Retinal pigment epithelial cell (primary cell): Measurements from ENCODE around the gene SMAD3.

Experiments used
- DNase-seq: peaks from one replicate; pipeline ENCODE4 v3.0.0-alpha.2; 2010; ENCODE audit warnings: low read depth
- H3K4me3 ChIP-seq: 2 replicates; pipeline ENCODE4 v1.5.1; 2011; ENCODE audit warnings: mild to moderate bottlenecking, low read length, control low read depth, moderate library complexity
- TF ChIP-seq, protein P1 (sequence below): conservative IDR thresholded peaks from 2 replicates; pipeline ENCODE4 v1.5.1; 2011; ENCODE audit warnings: low read depth, low read length, control low read depth, inconsistent platforms

The SMAD3 gene

DNA sequence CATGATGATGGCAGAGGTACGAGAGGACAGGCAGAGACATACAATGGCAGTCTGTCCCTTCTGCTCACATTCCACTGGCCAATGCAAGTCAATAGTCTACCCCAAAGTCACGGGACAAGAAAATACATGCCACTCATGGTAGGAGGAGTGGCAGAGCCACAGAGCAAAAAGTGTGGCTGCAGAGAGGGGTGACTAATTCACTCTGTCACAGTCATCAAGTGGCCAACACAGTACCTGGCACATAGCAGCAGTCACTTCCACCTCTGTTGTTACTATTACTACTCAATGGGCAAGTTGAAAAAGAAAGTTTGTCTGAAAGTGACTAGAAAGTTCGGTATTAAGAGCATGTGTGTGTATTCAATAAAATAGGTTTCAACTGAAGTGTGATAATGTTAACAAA, 91.4 kb downstream of the SMAD3 start:
- TF ChIP-seq, protein P1, sequence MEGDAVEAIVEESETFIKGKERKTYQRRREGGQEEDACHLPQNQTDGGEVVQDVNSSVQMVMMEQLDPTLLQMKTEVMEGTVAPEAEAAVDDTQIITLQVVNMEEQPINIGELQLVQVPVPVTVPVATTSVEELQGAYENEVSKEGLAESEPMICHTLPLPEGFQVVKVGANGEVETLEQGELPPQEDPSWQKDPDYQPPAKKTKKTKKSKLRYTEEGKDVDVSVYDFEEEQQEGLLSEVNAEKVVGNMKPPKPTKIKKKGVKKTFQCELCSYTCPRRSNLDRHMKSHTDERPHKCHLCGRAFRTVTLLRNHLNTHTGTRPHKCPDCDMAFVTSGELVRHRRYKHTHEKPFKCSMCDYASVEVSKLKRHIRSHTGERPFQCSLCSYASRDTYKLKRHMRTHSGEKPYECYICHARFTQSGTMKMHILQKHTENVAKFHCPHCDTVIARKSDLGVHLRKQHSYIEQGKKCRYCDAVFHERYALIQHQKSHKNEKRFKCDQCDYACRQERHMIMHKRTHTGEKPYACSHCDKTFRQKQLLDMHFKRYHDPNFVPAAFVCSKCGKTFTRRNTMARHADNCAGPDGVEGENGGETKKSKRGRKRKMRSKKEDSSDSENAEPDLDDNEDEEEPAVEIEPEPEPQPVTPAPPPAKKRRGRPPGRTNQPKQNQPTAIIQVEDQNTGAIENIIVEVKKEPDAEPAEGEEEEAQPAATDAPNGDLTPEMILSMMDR: no peak
- H3K4me3 ChIP-seq: no peak overlapping the region
- no peak for DNase-seq

DNA sequence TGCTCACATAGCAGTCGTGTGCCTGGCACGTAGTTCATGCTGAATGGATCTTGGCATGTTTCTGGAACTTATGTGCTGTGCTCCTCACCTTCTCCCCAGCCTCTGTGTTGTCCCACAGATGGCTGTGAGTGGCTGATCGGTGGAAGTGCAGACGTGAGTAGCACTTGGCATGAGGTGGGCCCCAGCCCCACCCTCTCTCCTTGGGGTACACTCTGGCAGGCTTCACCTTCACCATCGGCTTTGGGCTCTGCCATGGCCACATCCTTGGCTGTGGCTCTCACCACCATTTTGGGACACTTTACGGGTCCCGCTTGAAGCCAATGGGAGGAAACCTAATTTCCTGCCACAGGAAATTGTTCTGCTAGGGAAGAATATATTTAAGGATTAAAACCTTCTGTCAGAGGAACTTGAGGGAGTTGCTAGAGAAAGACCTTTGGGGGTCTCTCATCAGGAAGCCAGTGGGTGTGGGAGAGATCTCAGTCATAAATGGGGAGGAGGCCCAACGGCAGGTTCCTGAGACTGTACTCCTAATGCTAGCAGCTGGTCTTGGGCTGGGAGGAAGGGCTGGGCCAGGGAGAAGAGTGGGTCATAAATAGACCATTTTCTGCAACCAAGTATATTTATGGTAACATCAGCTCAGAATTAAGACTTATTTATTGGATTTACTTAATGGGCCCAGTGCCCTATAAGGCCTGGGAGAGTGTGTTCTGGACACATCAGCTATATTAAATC, 92.3 kb downstream of the SMAD3 start:
- no peak for DNase-seq
- no peak overlapping the region for H3K4me3 ChIP-seq
- TF ChIP-seq, protein P1: no peak

DNA sequence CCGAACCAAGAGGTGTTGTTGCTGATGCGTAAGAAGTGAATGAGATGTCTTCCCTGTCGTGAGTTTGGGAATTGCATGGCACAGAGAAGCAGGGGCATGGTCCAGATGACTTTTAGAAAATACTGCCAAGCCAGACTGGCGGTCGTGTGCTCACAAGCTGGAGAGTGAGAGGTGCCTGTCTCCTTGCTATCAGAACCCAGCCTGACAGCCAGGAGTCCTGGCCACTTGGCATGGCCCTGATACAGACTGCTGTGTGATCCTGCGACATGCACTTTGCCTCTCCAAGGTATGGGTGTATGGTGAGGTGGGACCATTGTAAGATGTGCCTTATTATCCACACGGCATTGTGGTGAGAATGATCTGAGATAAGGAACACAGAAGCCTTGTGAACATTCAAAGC, 93.0 kb downstream of the SMAD3 start:
- DNase-seq: no peak
- no peak overlapping the region for H3K4me3 ChIP-seq
- TF ChIP-seq, protein P1: no peak

DNA sequence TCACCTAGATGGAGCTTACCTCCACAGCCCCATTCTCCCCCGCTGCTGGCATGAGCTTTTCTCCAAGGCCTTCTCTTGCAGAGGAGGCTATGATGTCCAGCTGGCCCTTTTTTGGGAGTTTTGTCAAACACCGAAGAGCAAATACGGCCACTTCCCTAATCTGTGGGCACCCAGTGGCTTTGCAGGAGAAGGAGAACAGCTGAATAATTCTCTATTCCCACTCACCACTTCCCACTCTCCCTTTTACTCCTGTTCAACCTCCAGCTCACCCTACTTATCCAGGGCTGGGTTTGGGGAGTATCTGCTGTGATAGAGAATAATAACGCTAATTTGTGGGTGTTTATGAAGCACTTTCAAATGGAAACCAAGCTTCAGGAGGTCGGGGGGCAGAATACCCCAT, 96.0 kb downstream of the SMAD3 start:
- no peak for DNase-seq

DNA sequence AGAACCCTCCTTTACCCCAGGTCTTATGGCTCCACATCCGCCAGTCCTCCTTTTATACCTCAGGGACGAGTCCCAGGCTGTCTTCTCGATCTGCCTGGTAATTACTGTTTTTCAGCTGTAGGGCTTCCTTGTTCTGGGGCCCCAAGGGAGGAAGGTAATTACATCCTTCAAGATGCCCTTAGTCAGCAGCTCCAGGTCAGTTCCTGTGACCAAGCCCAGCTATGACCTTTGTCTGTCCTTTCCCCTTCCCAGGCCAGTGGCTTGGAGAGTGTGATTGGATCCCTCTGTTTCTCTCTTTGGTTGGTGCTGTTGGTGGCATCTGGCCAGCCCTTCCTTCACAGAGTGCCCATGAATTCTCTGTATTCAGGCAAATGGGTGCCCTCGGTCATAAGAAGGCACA, 96.5 kb downstream of the SMAD3 start:
- no peak for DNase-seq
- TF ChIP-seq, protein P1: no peak
- H3K4me3 ChIP-seq: no peak overlapping the region

More for the DNA sequence above, 96.0 kb downstream of the SMAD3 start:
- TF ChIP-seq, protein P1: no peak
- H3K4me3 ChIP-seq: no peak overlapping the region

DNA sequence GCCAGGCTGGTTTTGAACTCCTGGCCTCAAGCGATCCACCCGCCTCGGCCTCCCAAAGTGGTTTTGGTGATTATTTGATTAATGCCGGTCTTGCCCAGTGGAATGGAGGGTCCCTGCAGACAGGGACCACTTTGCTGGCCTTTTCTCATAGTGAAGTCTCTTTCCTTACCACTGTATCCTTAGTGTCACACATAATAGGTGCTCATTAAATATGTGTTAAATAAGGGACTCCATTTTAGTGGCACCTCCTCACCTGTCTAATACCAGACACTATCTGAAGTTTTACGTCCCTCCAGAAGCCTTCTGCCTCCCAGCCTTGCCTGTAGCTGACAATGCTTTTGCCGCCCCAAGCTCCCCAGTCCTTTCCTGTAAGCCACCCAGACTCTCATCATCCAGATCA, 97.8 kb downstream of the SMAD3 start:
- DNase-seq: no peak
- H3K4me3 ChIP-seq: no peak overlapping the region
- TF ChIP-seq, protein P1: no peak

DNA sequence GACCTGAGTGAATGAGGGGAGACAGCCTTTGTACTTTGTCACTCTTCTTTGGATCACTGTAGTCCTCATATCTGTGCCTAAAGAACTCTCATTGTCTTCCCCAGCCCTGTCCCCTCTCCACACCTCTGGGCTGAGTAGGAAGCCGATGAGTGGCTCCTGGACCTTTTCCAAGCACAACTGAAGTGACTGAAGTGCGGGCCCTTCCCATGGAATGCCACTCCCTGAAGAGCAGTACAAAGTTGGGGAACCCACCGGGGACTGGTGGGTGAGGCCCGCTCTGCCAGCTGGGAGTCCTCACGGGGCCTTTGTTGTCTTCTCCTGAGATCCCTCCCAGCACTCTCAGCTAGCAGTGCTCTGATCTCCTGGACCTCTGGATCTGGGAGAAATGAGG, 99.0 kb downstream of the SMAD3 start:
- DNase-seq: no peak
- H3K4me3 ChIP-seq: no peak overlapping the region
- TF ChIP-seq, protein P1: no peak
